ENCODE data around the gene ASB3.
"Not testable (repeated sequence)": the region's sequence is repeated elsewhere in the genome, so short reads cannot be mapped to it uniquely, and the experiment has no call there.

ASB3 gene

GRCh38 chr2:53786705-53787613, at the start of gene ASB3, which contains the start of gene ERLEC1:
Gene ASB3 (minus strand): TSS chr2:53786953. CDS start chr2:53765572, 21,381 bp downstream.
Gene ERLEC1 (plus strand): TSS chr2:53787044. CDS start chr2:53787211, 167 bp downstream.
- FAIRE-seq (peak; percentile 85), DNase-seq (ENCODE audit: low spot score) (peak; percentile 95)

- not testable (repeated sequence) for DNase-seq (ENCODE audit: low spot score); FAIRE-seq
Measured at GRCh38 chr2:53829980-53830290, 43.2 kb upstream of the ASB3 start.

- FAIRE-seq (no peak), DNase-seq (ENCODE audit: low spot score) (no peak)
Measured at GRCh38 chr2:53829273-53829979, 42.7 kb upstream of the ASB3 start.

- FAIRE-seq, result no peak
- no peak for DNase-seq (ENCODE audit: low spot score)
Measured at GRCh38 chr2:53828331-53828730, 41.6 kb upstream of the ASB3 start.

GRCh38 chr2:53827398-53828175, 40.8 kb upstream of the ASB3 start:
- no peak for FAIRE-seq

GRCh38 chr2:53826587-53827397, 40.0 kb upstream of the ASB3 start:
- FAIRE-seq, result no peak
- no peak for DNase-seq (ENCODE audit: low spot score)

More at GRCh38 chr2:53827398-53828175, 40.8 kb upstream of the ASB3 start:
- DNase-seq (ENCODE audit: low spot score), result no peak

GRCh38 chr2:53826030-53826410, 39.3 kb upstream of the ASB3 start:
- FAIRE-seq, result no peak
- no peak for DNase-seq (ENCODE audit: low spot score)

GRCh38 chr2:53823639-53824038, 36.9 kb upstream of the ASB3 start:
- not testable (repeated sequence) for FAIRE-seq; DNase-seq (ENCODE audit: low spot score)

GRCh38 chr2:53821810-53822209, 35.1 kb upstream of the ASB3 start:
- FAIRE-seq (no peak), DNase-seq (ENCODE audit: low spot score) (no peak)

- no peak for FAIRE-seq
- DNase-seq (ENCODE audit: low spot score), result no peak
Measured at GRCh38 chr2:53820711-53821110, 34.0 kb upstream of the ASB3 start.

GRCh38 chr2:53820048-53820447, 33.3 kb upstream of the ASB3 start:
- no peak for FAIRE-seq
- DNase-seq (ENCODE audit: low spot score), result no peak

- no peak for DNase-seq (ENCODE audit: low spot score)
- no peak for FAIRE-seq
Measured at GRCh38 chr2:53819634-53820033, 32.9 kb upstream of the ASB3 start.

GRCh38 chr2:53818854-53819435, 32.2 kb upstream of the ASB3 start:
- FAIRE-seq, result no peak
- no peak for DNase-seq (ENCODE audit: low spot score)

- FAIRE-seq (no peak), DNase-seq (ENCODE audit: low spot score) (no peak)
Measured at GRCh38 chr2:53813151-53813550, 26.4 kb upstream of the ASB3 start.

- FAIRE-seq (no peak), DNase-seq (ENCODE audit: low spot score) (no peak)
Measured at GRCh38 chr2:53811601-53812000, 24.8 kb upstream of the ASB3 start.

GRCh38 chr2:53802617-53803151, 15.9 kb upstream of the ASB3 start:
- FAIRE-seq, result no peak
- no peak for DNase-seq (ENCODE audit: low spot score)

GRCh38 chr2:53801547-53801946, 14.8 kb upstream of the ASB3 start:
- FAIRE-seq (no peak), DNase-seq (ENCODE audit: low spot score) (no peak)

- DNase-seq (ENCODE audit: low spot score), result no peak
- FAIRE-seq, result no peak
Measured at GRCh38 chr2:53793821-53794220, 7.1 kb upstream of the ASB3 start.

- FAIRE-seq (no peak), DNase-seq (ENCODE audit: low spot score) (no peak)
Measured at GRCh38 chr2:53793261-53793660, 6.5 kb upstream of the ASB3 start.

- DNase-seq (ENCODE audit: low spot score) (no peak), FAIRE-seq (no peak)
Measured at GRCh38 chr2:53787614-53788289, 999 bp upstream of the ASB3 start.
